Right ventricle myocardium superior (tissue), 1 donor: ENCODE measurements around the gene CLEC4M. TPM values are rescaled to one million over a fixed set of nuclear protein-coding genes. Genes with fewer than 3 reads are reported as not detected.

Experiments used
- ATAC-seq: fragments of 200-7000 bp; cut with Tn5 transposase; one replicate; pipeline ENCODE4 v1.9.1; 2020; ENCODE audit warnings: mild to moderate bottlenecking; ENCODE audit not compliant: poor library complexity
- DNase-seq: peaks from one replicate; pipeline ENCODE4 v3.0.0-alpha.2; 2020
- intact Hi-C: fragments of 100-400 bp; cut with DNase I; formaldehyde crosslinking; loops from one replicate; pipeline ENCODE4 v1.11.2; 2022
- long read RNA-seq: library from polyadenylated mRNA; unstranded; transcript quantifications from one replicate; pipeline ENCODE4 v2.0.0, GENCODE V29; 2021
- total RNA-seq: library from RNA; stranded (reverse); fragmentation: NEBNext Ultra II Directional; extraction: Animal tissue kit (Norgen Biotek cat#: 25700); gene quantifications from one replicate; pipeline ENCODE4 v1.2.1, GENCODE V29; 2021
- donor health status: DM: no; HTN: yes; CAD: no; lungs with severe emphysema.

The CLEC4M gene, protein sequence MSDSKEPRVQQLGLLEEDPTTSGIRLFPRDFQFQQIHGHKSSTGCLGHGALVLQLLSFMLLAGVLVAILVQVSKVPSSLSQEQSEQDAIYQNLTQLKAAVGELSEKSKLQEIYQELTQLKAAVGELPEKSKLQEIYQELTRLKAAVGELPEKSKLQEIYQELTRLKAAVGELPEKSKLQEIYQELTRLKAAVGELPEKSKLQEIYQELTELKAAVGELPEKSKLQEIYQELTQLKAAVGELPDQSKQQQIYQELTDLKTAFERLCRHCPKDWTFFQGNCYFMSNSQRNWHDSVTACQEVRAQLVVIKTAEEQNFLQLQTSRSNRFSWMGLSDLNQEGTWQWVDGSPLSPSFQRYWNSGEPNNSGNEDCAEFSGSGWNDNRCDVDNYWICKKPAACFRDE
- not detected for total RNA-seq
- long read RNA-seq, result 0 reads

DNA sequence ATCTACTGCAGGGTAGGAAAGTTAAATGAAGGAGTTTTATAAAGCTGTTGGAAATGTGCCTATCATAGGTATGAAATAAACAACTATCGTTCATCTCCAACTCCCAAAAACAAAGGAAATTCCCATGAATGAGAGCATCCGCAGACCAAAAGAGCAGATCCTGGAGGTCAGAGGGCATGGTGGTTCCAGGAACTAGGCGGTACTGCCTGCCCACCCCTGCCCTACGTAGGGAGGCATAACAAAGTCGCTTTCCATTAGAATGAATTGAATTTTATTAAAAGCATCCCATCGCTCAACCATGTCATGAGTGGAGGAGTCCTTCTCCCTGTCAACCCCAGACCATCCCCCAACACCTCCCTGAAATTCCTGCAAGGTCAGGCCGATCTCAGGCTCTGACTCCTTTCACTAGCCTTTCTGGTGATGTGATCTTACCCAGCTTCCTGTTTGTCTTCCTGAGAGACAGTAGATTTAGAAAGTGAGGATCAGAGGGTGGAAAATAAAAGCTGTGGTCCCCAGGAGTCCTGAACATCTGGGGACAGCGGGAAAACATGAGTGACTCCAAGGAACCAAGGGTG lies at the start of gene CLEC4M:
Gene CLEC4M (plus strand): TSS at position 525 of the 575 bp plus-strand sequence. CDS start 24 bp downstream, at position 549.
- intact Hi-C loops, result no loop called here
- ATAC-seq (no peak), DNase-seq (no peak)

- intact Hi-C loops, result no loop called here
- DNase-seq (no peak), ATAC-seq (no peak)
Measured at GRCh38 chr19:7715671-7716070, 47.4 kb upstream of the CLEC4M start.

DNA sequence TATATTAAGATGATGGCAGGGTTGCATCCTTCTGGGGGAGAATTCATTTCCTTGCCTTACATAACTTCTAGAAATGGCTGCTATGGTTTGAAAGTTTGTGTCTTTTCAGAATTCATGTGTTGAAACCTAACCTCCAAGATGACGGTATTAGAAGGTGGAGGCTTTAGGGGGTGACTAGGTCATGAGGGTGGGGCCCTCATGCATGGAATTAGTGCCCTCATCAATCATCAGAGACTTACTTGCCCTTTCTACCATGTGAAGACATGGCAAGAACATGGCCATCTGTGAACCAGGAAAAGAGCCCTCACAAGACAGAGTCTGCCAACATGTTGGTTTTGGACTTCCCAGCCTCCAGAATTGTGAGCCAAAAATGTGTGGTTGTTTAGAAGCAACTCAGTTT lies 46.3 kb upstream of the CLEC4M start:
- intact Hi-C loops, result no loop called here
- ATAC-seq, result no peak
- DNase-seq, result no peak

- intact Hi-C loops, result no loop called here
- DNase-seq, result no peak
- no peak for ATAC-seq
Measured at GRCh38 chr19:7718668-7719067, 44.4 kb upstream of the CLEC4M start.

GRCh38 chr19:7720351-7720750 lies 42.7 kb upstream of the CLEC4M start:
- no peak for ATAC-seq
- no peak for DNase-seq
- intact Hi-C loops, result no loop called here

GRCh38 chr19:7722231-7722651 lies 40.8 kb upstream of the CLEC4M start:
- intact Hi-C loops, result no loop called here
- DNase-seq (no peak), ATAC-seq (no peak)

- no peak for DNase-seq
- intact Hi-C loops, result no loop called here
- no peak for ATAC-seq
Measured at GRCh38 chr19:7725791-7726190, 37.3 kb upstream of the CLEC4M start.

DNA sequence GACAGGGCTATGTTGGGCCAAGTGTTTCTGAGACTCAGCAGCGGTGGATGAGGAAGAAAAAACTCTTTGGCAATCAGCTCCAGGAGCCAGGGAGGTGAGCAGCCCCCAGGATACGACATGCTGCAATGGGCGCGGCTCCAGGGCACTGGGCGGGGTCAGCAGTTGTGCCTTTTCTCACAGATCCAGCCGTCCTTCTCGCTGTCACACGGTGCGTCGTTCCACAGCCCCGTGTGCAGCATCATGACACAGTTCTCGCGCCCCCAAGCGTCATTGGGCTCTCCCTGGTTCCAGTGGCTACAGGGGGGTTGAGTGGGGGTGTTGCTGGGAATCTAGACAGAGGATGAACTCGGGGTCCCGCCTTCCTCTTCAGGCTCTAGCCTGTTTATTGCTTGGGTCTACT lies 33.8 kb upstream of the CLEC4M start:
- DNase-seq (no peak), ATAC-seq (no peak)
- intact Hi-C loops, result no loop called here

GRCh38 chr19:7729831-7730285 lies 33.2 kb upstream of the CLEC4M start:
- intact Hi-C loops, result no loop called here
- no peak for DNase-seq
- no peak for ATAC-seq

DNA sequence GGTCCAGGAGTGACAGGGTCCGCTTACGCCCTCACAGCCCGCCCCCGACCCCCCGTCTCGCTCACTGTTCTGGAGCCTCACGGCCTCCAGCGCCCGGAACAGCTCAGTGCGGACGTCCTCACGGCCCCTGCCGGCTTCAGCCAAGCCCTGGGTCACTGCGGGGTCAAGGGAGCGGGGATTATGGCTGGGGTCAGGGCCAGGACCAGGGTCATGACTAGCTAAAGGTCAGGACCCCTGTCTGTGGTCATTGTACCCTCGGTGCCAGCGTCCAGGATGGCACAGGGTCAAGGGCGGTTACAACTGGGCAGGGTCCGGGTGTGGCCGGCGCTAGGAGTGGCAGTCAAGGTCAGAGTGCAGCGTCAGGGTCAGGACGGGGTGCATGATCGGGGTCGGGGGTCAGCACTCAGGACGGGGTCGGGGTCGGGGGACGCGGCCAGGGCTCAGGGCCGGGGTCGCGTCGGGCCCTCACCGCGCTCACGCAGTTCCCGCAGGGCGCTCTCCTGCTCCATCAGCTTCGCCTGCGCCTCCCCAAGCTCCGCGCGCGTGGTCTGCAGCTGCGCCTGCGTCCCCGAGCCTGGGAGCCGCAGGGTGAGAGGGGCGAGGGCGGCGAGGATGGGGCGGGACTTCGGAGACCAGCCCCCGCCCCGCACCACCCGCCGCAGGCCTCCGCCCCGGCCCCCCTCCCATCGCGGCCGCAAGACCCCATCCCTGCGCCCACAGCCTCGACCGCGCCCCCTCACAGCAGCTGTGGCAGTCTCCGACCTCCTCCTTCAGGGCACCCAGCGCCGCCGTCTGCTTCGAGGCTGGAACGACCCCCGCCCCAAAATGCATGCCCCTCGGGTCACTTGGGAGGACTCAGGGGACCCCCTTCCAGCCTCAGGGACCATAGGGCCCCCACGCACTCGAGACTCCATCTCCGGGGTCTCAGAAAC lies 32.5 kb upstream of the CLEC4M start:
- no peak for ATAC-seq
- peak; percentile 37 for DNase-seq
- intact Hi-C loops, result no loop called here

- ATAC-seq (no peak), DNase-seq (peak; percentile 32)
- intact Hi-C loops, result no loop called here
Measured at GRCh38 chr19:7731218-7731595, 31.8 kb upstream of the CLEC4M start.

GRCh38 chr19:7731615-7732014 lies 31.4 kb upstream of the CLEC4M start:
- DNase-seq (no peak), ATAC-seq (no peak)
- intact Hi-C loops, result no loop called here

DNA sequence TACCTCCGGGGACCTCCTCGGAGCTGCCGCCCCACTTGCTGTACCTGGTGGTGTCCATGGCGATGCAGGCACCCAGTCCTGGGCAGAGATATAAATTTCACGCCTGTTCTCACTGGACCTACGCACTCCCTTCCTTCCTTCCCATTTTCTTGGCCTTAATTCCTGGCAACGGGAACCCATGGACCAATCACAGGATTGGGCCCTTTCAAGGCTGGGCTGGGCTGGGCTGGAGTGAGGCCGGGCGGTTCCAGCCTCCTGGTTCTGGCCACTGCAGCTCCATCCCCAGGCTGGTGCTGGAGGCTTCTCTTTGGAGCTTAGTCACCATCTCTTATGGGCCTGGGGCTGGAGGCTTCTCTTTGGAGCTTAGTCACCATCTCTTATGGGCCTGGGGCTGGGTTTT lies 31.0 kb upstream of the CLEC4M start, which contains the start of gene CLEC4G:
Gene CLEC4G (minus strand): TSS at position 66 of the 400 bp plus-strand sequence. CDS start 8 bp downstream, at position 58.
- ATAC-seq (no peak), DNase-seq (peak; percentile 30)
- intact Hi-C loops, result no loop called here

- intact Hi-C loops, result no loop called here
- DNase-seq (no peak), ATAC-seq (no peak)
Measured at GRCh38 chr19:7733376-7733775, 29.7 kb upstream of the CLEC4M start.

GRCh38 chr19:7734220-7735203 lies 28.5 kb upstream of the CLEC4M start:
- DNase-seq (no peak), ATAC-seq (peak; percentile 68)
- intact Hi-C loops, result no loop called here

GRCh38 chr19:7736148-7736547 lies 26.9 kb upstream of the CLEC4M start:
- intact Hi-C loops, result no loop called here
- DNase-seq (no peak), ATAC-seq (no peak)

DNA sequence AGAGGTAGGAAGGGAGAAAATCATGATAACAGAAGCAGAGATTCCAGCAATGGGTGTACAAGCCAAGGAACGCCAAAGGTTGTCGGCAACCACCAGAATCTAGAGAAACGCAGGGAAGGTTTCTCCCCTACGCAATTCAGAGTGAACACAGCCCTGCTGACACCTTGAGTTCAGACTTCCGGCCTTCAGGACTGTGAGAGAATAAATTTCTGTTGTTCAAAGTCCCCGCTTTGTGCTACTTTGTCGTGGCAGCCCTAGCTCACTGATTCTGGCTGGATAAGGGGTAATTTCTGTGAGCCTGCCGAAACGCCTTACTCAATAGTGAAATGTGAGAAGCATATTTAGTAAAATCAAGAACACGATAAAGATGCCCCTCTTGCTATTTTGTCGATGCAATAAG lies 25.8 kb upstream of the CLEC4M start:
- intact Hi-C loops, result no loop called here
- ATAC-seq (no peak), DNase-seq (no peak)

DNA sequence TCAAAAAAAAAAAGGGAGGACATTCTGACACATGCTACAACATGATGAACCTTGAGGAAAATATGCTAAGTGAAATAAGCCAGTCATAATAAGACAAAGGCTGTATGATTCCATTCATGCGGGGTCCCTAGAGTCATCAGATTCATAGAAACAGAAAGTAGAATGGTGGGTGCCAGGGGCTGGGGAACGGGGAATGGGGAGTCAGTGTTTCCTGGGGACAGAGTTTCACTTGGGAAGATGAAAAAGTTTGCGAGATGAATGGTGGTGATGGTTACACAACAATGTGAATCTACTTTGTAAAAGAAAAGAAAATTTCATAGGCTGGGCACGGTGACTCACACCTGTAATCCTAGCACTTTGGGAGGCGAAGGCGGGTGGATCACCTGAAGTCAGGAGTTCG lies 25.0 kb upstream of the CLEC4M start:
- intact Hi-C loops, result no loop called here
- no peak for ATAC-seq
- no peak for DNase-seq
